ENCODE results near the gene WSCD2. TPM values are rescaled to one million over a fixed set of nuclear protein-coding genes. Genes with fewer than 3 reads are reported as not detected.

The WSCD2 gene
- polyA plus RNA-seq, 3 donors: not detected

DNA sequence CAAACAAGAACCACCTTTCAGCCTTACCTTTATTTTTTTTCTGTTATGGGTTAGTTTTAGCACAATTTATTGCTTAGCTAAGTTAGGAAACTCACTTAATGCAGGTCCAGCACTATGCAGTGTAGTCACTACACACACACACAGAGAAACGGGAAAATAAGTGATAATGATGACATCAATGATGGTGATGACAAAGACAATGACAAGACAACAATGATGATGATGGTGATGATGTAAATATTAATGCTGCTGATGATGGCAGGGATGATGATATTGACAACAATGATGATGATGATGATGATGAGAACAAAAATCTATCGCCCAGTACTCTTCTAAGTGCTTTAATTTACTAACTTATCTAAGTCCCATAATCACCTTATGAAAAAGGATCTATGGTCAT is 41.1 kb downstream of the WSCD2 start:
- H3K4me3 Mint-ChIP-seq: no peak overlapping the region
- Histone ChIP-seq H3K9me3 (replicated peaks in 1 of 2; ENCODE audit: control insufficient read depth in 1 of 2, insufficient read depth in 1 of 2, low read length in 2 of 2) (no peaks in the 10 kb centered on the region), H3K4me2 (replicated peaks; ENCODE audit: extremely low read depth, low read length, poor library complexity, severe bottlenecking) (no peak overlapping the region), H3K36me3 (replicated peaks in 1 of 2; ENCODE audit: control insufficient read depth in 1 of 2, insufficient read depth in 2 of 2, low read length in 2 of 2) (no peaks in the 10 kb centered on the region), H3K27ac (ENCODE audit: low read depth in 1 of 2, low read length in 2 of 2) (no peak overlapping the region), H3K4me3 (replicated peaks in 1 of 3; ENCODE audit: low read depth in 2 of 3, low read length in 3 of 3) (no peak overlapping the region), H3K79me2 (ENCODE audit: insufficient read depth, low read length) (no peaks in the 10 kb centered on the region), H3K4me1 (ENCODE audit: control insufficient read depth in 1 of 2, insufficient read depth in 2 of 2, low read length in 2 of 2) (no peaks in the 10 kb centered on the region), H4K20me1 (ENCODE audit: insufficient read depth, low read length) (no peaks in the 10 kb centered on the region), H3K9ac (ENCODE audit: insufficient read depth, low read length, poor library complexity, severe bottlenecking) (no peak overlapping the region), H3K27me3 (ENCODE audit: control insufficient read depth in 2 of 2, insufficient read depth in 2 of 2, low read length in 2 of 2) (peaks cover 0 to 3% of the 10 kb centered on the region in 2 donors), H2AFZ (ENCODE audit: insufficient read depth, low read depth, low read length, poor library complexity, severe bottlenecking) (no peak overlapping the region)
- H3K27ac Mint-ChIP-seq: no peak overlapping the region
- H3K4me1 Mint-ChIP-seq: no peaks in the 10 kb centered on the region
- H3K27me3 Mint-ChIP-seq (ENCODE audit: low read depth in 3 of 3): peaks cover 15 to 19% (median 19%) of the 10 kb centered on the region in 3 donors
- DNase-seq: no peak
- intact Hi-C loops (cut with micrococcal nuclease): no loop called here
- H3K9me3 Mint-ChIP-seq: peaks cover 0 to 2% (median 0%) of the 10 kb centered on the region in 7 donors
- no peaks in the 10 kb centered on the region for H3K36me3 Mint-ChIP-seq
- WGBS (ENCODE audit: insufficient coverage): no CpG with 5 or more reads among the region's 2 CpGs
- TF ChIP-seq, protein P1, sequence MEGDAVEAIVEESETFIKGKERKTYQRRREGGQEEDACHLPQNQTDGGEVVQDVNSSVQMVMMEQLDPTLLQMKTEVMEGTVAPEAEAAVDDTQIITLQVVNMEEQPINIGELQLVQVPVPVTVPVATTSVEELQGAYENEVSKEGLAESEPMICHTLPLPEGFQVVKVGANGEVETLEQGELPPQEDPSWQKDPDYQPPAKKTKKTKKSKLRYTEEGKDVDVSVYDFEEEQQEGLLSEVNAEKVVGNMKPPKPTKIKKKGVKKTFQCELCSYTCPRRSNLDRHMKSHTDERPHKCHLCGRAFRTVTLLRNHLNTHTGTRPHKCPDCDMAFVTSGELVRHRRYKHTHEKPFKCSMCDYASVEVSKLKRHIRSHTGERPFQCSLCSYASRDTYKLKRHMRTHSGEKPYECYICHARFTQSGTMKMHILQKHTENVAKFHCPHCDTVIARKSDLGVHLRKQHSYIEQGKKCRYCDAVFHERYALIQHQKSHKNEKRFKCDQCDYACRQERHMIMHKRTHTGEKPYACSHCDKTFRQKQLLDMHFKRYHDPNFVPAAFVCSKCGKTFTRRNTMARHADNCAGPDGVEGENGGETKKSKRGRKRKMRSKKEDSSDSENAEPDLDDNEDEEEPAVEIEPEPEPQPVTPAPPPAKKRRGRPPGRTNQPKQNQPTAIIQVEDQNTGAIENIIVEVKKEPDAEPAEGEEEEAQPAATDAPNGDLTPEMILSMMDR (IDR thresholded peaks at IDR 0.05): no peak

DNA sequence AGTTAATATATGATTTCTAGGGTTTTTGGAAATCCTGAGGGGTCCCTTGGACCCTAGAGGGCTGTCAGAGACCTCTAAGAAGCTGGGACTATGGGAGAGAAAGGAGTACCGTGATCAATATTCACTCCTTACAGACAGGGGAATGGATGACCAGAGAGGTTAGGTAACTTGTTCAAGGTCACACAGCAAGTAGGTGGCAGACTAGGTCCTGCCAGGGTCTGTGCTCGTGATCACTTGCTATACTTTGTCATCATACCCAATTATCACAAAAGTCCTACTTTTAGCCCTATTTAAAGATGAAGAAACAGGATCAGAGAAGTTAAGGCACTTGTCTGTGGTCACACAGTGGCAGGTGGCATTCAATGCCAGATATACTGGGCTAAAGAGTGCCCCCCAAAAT is 42.9 kb downstream of the WSCD2 start:
- peaks cover 9 to 18% (median 12%) of the 10 kb centered on the region in 3 donors for H3K27me3 Mint-ChIP-seq (ENCODE audit: low read depth in 3 of 3)
- no peak overlapping the region for H3K27ac ChIP-seq (ENCODE audit: low read depth in 1 of 2, low read length in 2 of 2)
- H3K27me3 ChIP-seq (ENCODE audit: control insufficient read depth in 2 of 2, insufficient read depth in 2 of 2, low read length in 2 of 2): peaks cover 0 to 3% of the 10 kb centered on the region in 2 donors
- TF ChIP-seq, protein P1 (IDR thresholded peaks at IDR 0.05): no peak
- no peak for DNase-seq
- no peak overlapping the region for H3K27ac Mint-ChIP-seq
- no peaks in the 10 kb centered on the region for H4K20me1 ChIP-seq (ENCODE audit: insufficient read depth, low read length)
- H3K9ac ChIP-seq (ENCODE audit: insufficient read depth, low read length, poor library complexity, severe bottlenecking): no peak overlapping the region
- no peaks in the 10 kb centered on the region for H3K4me1 Mint-ChIP-seq
- no peaks in the 10 kb centered on the region for H3K79me2 ChIP-seq (ENCODE audit: insufficient read depth, low read length)
- no peak overlapping the region for H2AFZ ChIP-seq (ENCODE audit: insufficient read depth, low read depth, low read length, poor library complexity, severe bottlenecking)
- no peak overlapping the region for H3K4me3 Mint-ChIP-seq
- WGBS (ENCODE audit: insufficient coverage): no CpG with 5 or more reads among the region's 2 CpGs
- H3K36me3 ChIP-seq (replicated peaks in 1 of 2; ENCODE audit: control insufficient read depth in 1 of 2, insufficient read depth in 2 of 2, low read length in 2 of 2): no peaks in the 10 kb centered on the region
- no peaks in the 10 kb centered on the region for H3K36me3 Mint-ChIP-seq
- intact Hi-C loops (cut with micrococcal nuclease): no loop called here
- H3K9me3 Mint-ChIP-seq: peaks cover 0 to 2% (median 0%) of the 10 kb centered on the region in 7 donors
- no peak overlapping the region for H3K4me2 ChIP-seq (replicated peaks; ENCODE audit: extremely low read depth, low read length, poor library complexity, severe bottlenecking)
- no peak overlapping the region for H3K4me3 ChIP-seq (replicated peaks in 1 of 3; ENCODE audit: low read depth in 2 of 3, low read length in 3 of 3)
- H3K4me1 ChIP-seq (ENCODE audit: control insufficient read depth in 1 of 2, insufficient read depth in 2 of 2, low read length in 2 of 2): no peaks in the 10 kb centered on the region
- H3K9me3 ChIP-seq (replicated peaks in 1 of 2; ENCODE audit: control insufficient read depth in 1 of 2, insufficient read depth in 1 of 2, low read length in 2 of 2): no peaks in the 10 kb centered on the region
